HG02852 (cell line): ENCODE measurements around the gene COX4I2.
"Not testable (repeated sequence)": the region's sequence is repeated elsewhere in the genome, so short reads cannot be mapped to it uniquely, and the experiment has no call there.

Source experiments
- ATAC-seq: cut with Tn5 transposase; IDR thresholded peaks from one replicate; pipeline ENCODE4 v1.9.1; 2021; ENCODE audit warnings: mild to moderate bottlenecking, moderate library complexity; ENCODE audit not compliant: unreplicated experiment

COX4I2 gene

DNA sequence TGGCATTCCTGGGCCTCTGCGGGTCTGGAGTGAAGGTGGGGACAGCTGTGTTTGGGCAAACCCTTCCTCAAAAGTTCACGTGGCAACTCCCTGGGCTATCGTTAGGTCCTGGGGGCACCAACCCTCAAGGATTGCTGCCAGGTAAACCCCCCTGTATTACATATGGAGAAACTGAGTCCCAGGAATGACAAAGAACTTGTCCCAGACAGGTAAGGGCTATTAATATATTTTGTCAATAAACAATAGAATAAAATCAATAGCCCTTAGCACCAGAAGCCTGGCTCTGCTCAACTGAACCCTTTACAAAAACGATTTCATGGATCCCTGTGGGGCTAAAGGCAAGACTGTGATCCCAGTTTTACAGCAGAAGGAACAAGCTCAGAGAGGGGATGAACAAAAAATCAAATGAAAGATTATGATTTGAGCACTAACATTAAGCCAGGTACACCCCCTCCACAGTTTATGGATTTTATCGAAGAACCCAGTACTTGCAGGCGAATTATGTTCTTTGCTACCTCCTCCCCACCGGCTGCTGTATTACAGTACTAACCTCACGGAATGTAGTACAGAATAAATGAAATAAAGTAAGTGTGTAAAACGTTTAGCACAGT is 30.0 kb upstream of the COX4I2 start:
- ATAC-seq: no peak

DNA sequence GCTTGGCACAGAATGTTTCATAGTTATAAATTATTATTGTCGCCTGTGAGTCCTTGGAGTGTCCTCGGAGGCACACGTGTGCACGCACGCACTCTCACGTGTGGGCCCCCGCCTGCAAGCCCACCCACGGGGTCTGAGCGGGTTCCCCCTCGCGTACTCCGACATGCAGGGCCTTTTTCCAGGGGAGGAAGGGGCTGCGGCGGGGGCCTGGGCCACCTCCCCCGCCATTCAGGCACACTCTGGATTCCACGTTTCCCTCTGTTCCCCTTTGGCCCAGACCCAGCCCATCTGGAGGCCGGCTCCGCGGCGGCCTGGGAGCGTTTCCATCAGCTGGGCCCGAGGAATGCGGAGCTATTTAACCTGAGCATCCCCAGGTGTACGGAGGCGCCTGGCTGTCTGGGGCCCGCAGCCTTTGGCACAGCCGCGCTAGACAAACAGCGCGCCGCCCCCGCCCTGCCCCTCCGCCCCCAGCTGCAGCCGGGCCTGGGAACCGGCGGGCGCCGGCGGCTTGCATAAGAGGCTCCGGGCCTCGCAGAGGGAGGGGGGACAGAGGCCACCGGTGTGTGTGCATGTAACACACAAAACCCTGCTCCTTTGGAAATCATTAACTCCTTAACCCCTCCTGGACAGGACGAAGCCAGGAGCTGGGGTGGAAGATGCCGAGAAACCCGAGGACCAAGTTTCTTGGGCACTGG is 29.3 kb upstream of the COX4I2 start:
- ATAC-seq: no peak

DNA sequence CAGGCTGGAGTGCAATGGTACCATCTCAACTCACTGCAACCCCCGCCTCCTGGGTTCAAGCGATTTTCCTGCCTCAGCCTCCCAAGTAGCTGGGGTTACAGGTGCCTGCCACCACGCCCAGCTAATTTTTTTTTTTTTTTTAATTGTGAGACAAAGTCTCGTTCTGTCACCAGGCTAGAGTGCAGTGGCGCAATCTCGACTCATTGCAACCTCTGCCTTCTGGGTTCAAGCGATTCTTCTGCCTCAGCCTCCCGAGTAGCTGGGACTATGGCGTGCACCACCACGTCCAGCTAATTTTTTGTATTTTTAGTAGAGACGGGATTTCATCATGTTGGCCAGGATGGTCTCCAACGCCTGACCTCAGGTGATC is 25.5 kb upstream of the COX4I2 start:
- ATAC-seq: not testable (repeated sequence)

- no peak for ATAC-seq
These were observed 22.3 kb upstream of the COX4I2 start for GRCh38 chr20:31615416-31615815.

- ATAC-seq: no peak
These were observed 20.1 kb upstream of the COX4I2 start for GRCh38 chr20:31617432-31618104.

DNA sequence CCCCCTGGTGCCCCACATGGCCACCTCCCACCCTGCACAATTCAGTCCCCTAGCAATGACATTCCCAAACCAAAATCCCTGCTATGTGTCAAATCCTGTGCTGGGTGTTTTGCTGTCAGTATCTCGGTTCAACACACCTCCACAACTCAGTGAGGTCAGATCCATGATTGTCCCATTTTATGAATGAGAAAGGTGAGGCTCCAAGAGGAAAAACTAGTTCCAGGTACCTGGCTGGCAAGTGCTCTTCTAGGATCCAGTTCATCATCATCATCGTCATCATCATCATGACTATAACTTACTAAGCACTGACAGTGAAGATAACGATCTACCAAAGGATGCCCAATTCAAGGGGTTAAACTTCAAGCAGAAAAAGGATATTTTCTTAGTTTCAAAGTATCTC is 17.5 kb upstream of the COX4I2 start:
- ATAC-seq: no peak

GRCh38 chr20:31623123-31623505 is 14.6 kb upstream of the COX4I2 start:
- ATAC-seq: not testable (repeated sequence)

DNA sequence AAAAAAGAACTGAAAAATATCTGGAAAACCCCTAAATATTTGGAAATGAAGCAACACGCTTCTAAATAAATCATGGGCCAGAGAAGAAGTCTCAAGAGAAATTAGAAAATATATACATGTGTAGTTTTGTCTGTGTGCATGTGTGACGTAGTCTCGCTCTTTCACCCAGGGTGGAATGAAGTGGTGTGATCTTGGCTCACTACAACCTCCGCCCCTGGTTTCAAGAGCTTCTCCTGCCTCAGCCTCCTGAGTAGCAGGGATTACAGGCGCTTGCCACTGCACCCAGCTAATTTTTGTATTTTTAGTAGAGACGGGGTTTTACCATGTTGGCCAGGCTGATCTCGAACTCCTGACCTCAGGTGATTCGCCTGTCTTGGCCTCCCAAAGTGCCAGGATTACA is 11.2 kb upstream of the COX4I2 start:
- ATAC-seq: not testable (repeated sequence)

DNA sequence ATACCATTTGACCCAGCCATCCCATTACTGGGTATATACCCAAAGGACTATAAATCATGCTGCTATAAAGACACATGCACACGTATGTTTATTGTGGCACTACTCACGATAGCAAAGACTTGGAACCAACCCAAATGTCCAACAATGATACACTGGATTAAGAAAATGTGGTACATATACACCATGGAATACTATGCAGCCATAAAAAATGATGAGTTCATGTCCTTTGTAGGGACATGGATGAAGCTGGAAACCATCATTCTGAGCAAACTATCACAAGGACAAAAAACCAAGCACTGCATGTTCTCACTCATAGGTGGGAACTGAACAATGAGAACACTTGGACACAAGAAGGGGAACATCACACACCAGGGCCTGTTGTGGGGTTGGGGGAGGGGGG is 9.7 kb upstream of the COX4I2 start:
- not testable (repeated sequence) for ATAC-seq

DNA sequence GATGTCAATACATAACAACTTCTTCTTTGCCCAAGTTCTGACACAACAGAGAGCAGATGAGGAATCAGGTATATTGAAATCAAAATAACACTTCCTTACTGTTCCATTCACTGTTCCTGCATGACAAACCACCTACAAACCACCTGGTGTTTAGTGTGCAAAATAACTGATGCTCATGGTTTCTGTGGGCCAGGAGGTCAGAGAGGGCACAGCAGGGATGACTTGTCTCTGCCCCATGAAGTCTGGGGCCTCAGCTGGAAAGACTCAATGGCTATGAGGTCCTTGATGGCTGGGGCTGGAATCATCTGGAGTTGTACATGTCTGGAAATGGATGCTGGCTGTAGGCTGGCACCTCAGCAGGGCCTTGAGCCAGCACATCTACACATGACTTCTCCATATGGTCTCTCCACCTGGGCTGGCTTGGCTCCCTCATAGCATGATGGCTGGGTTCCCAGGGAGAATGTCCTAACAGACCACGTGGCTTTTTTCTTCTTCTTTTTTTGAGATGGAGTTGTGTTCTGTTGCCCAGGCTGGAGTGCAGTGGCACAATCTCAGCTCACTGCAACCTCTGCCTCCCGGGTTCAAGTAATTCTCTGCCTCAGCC is 7.4 kb upstream of the COX4I2 start:
- no peak for ATAC-seq

GRCh38 chr20:31632548-31633338 is 5.0 kb upstream of the COX4I2 start:
- no peak for ATAC-seq

DNA sequence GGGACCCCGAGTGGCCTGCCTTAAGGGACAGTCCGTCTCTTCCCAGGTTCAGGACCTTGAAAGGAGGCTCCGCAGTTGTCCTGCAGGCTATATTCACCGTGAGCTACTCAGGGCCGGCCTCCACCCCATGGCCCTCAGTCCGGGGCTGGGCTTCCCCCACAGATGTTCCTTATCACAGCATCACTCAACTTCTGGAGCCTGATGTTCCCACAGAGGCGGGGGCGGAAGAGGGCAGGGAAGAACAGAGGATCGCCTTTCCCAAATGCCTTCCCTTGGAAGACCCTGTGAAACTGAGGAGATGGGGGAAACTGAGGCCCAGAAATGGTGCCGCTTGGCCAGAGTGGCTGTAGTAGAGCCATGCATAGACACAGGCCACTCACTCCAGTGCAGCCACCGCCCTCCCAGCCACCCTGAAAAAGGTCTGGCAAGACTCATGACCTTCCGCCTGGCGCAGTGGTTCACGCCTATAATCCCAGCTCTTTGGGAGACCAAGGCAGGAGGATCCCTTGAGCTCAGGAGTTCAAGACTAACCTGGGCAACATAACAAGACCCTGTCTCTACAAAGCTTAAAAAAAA is 4.3 kb upstream of the COX4I2 start:
- no peak for ATAC-seq

DNA sequence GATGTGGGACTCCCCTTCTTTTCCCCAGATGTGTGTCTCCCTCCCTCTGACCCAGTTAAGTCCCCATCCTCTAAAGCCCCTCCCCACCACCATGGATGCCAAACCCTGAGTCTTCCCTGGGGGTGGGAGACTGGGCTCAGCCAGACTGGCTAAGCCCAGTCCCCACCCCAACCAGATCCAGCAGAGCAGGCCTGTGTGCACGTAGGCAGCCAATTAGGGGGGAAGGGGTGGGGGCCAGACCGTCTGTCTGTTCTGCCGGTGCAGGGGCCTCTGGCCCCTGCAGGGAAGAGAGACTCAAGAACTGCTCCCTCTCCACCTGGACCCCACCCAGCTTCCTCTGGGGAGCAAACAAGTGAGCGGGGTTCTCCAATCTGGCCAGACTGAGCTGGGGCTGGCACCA is 605 bp downstream of the COX4I2 start:
- no peak for ATAC-seq

GRCh38 chr20:31638816-31639215 is 1.1 kb downstream of the COX4I2 start:
- ATAC-seq: no peak

GRCh38 chr20:31640259-31640658 is 2.5 kb downstream of the COX4I2 start:
- no peak for ATAC-seq

DNA sequence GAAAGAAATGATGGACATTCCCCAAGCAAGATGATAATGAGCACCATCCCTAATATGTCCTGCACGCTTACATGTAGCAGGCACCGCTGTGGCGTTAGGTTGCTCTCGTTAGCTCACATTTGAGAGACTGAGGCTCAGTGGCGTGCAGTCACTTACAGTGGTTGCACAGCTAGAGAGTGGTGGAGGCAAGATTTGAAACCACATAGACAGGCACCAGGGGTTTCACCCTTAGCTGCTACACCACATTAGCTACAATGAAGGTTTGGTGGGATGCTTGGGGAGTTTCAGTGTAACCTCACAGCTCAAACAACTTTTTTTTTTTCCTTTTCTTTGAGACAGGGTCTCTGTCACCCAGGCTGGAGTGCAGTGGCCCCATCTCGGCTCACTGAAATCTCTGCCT is 3.7 kb downstream of the COX4I2 start:
- ATAC-seq: no peak

GRCh38 chr20:31642837-31643236 is 5.1 kb downstream of the COX4I2 start:
- no peak for ATAC-seq

DNA sequence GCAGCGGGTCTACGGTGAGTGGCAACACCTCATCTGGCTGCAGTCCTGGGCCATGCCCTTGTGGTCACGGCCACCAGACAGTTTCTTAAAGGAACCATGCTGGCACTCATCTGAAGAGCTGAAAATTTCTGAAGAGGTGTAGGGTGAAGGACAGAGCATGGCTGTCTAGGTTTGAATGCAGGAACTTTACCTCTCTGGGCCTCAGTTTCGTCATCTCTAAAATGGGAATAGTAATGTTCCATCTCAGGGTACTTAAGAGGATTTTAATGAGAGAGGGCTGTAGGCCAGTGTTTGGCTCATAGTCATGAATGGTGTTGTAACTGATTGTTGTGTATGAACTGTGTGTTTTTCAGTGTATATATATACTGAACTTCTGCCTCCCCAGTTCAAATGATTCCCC is 5.8 kb downstream of the COX4I2 start:
- ATAC-seq: no peak

GRCh38 chr20:31644701-31645100 is 7.0 kb downstream of the COX4I2 start:
- ATAC-seq: no peak

DNA sequence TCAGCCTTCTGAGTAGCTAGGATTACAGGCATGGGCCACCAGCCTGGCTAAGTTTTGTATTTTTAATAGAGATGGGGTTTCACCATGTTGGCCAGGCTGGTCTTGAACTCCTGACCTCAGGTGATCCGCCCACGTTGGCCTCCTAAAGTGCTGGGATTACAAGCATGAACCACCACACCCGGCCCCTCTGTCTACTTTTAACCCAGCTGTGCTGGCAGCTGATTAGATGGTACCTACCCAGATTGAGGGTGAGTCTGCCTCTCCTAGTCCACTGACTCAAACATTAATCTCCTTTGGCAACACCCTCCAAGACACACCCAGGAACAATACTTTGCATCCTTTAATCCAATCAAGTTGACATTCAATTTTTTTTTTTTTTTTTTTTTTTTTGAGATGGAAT is 10.4 kb downstream of the COX4I2 start:
- not testable (repeated sequence) for ATAC-seq

DNA sequence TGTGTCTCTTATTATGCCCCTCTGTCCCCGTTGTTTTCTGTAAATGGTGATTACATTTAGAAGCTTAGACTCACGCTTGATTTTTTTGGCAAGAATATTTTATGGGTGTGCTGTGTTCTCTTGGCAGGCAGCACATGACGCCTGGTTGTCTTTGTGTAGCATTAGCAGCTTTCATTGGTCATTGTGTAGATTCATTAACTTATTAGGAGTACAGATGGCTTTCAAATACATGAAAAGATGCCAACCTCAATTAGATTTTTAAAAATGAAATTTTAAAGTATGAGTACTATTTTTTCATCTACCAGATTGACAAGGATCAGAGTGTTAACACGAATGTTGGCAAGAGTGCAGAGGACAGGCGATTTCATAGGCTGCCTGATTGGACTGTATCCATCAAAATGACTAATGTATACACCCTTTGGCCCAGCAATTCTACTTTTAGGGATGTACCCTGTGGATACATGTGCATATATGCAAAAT is 15.2 kb downstream of the COX4I2 start:
- ATAC-seq: no peak
